ENCODE measurements around the gene TRDN.

- no peak for TF ChIP-seq CTCF (IDR thresholded peaks at IDR 0.05)
- no peak for TF ChIP-seq POLR2A (IDR thresholded peaks at IDR 0.05)
These were observed 116.5 kb downstream of the TRDN start for GRCh38 chr6:123520217-123520616.
